Thoracic aorta (tissue), 2 donors: ENCODE data around the gene SAXO1. TPM values are rescaled to one million over a fixed set of nuclear protein-coding genes. Genes with fewer than 3 reads are reported as not detected.
A peak's percentile ranks its signal among the peaks of the same experiment; 100 is the strongest.

Experiments
- ATAC-seq: fragments of 150-250 bp; one replicate; pipeline ENCODE4 v1.8.0; 2017; ENCODE audit warnings: low read depth; ENCODE audit not compliant: insufficient number of reproducible peaks, low FRiP score
- DNase-seq: peaks from one replicate; pipeline ENCODE4 v3.0.0-alpha.2; 2020; ENCODE audit warnings: low spot score
- H3K27ac ChIP-seq, 2 donors: fragments of 200-600 bp; sonication (generic); 1 replicate in 1 of 2; 2 replicates in 1 of 2; pipeline ENCODE4 v1.5.1; 2016; ENCODE audit warnings: mild to moderate bottlenecking in 2 of 2, moderate library complexity in 2 of 2
- H3K27me3 ChIP-seq: fragments of 200-600 bp; sonication (generic); replicated peaks from 2 replicates; pipeline ENCODE4 v1.6.0; 2016; ENCODE audit warnings: mild to moderate bottlenecking; ENCODE audit not compliant: insufficient read depth
- H3K36me3 ChIP-seq: fragments of 200-600 bp; sonication (generic); one replicate; pipeline ENCODE4 v1.5.1; 2016
- H3K4me1 ChIP-seq, 2 donors: fragments of 200-600 bp; sonication (generic); 1 replicate in 1 of 2; 2 replicates in 1 of 2; pipeline versions ENCODE4 v1.5.1 to v1.6.0; 2016; ENCODE audit warnings: low read depth in 2 of 2, mild to moderate bottlenecking in 1 of 2; ENCODE audit not compliant: control insufficient read depth in 1 of 2
- H3K4me3 ChIP-seq: fragments of 200-600 bp; sonication (generic); 2 replicates; pipeline ENCODE4 v1.5.1; 2016; ENCODE audit warnings: mild to moderate bottlenecking
- H3K9me3 ChIP-seq: fragments of 200-600 bp; sonication (generic); 2 replicates; pipeline ENCODE4 v1.5.1; 2016
- CTCF ChIP-seq: fragments of 200-600 bp; sonication (generic); IDR thresholded peaks from one replicate; pipeline ENCODE4 v1.5.1; 2019; ENCODE audit warnings: antibody characterized with exemption
- total RNA-seq, 2 donors: library from RNA; depleted of rRNA; stranded (reverse); fragments of >200 nt; gene quantifications; one replicate each; pipeline versions ENCODE4 v1.1.0 to v1.2.3, GENCODE V29; 2016

SAXO1 gene
- total RNA-seq, 2 donors from 2014 or later = 0.27 to 1.8 TPM

GRCh38 chr9:18981476-18982261 lies 51.3 kb downstream of the SAXO1 start:
- H3K4me1 ChIP-seq = peaks cover 4 to 36% of the 10 kb centered on the region in 2 donors
- no peak overlapping the region for H3K27ac ChIP-seq
- no peak overlapping the region for H3K4me3 ChIP-seq
- no peaks in the 10 kb centered on the region for H3K36me3 ChIP-seq
- H3K9me3 ChIP-seq = no peaks in the 10 kb centered on the region
- no peaks in the 10 kb centered on the region for H3K27me3 ChIP-seq
- no peak for TF ChIP-seq CTCF
- DNase-seq = no peak
- ATAC-seq = no peak

- peaks cover 4 to 32% of the 10 kb centered on the region in 2 donors for H3K4me1 ChIP-seq
- H3K4me3 ChIP-seq = no peak overlapping the region
- H3K36me3 ChIP-seq = no peaks in the 10 kb centered on the region
- H3K9me3 ChIP-seq = no peaks in the 10 kb centered on the region
- no peak for DNase-seq
- peak; percentile 19 for ATAC-seq
- H3K27ac ChIP-seq = peak overlapping the region; percentile 46 to 62
- no peaks in the 10 kb centered on the region for H3K27me3 ChIP-seq
- no peak for TF ChIP-seq CTCF
These were observed 52.8 kb downstream of the SAXO1 start for GRCh38 chr9:18980189-18980588.

GRCh38 chr9:18979367-18979766 lies 53.6 kb downstream of the SAXO1 start:
- no peaks in the 10 kb centered on the region for H3K9me3 ChIP-seq
- no peaks in the 10 kb centered on the region for H3K36me3 ChIP-seq
- TF ChIP-seq CTCF = no peak
- peak overlapping the region; percentile 46 to 62 for H3K27ac ChIP-seq
- H3K4me1 ChIP-seq = peaks cover 4 to 32% of the 10 kb centered on the region in 2 donors
- no peaks in the 10 kb centered on the region for H3K27me3 ChIP-seq
- no peak for DNase-seq
- no peak for ATAC-seq
- H3K4me3 ChIP-seq = no peak overlapping the region

- DNase-seq (no peak), ATAC-seq (no peak)
- H3K4me3 ChIP-seq = no peak overlapping the region
- peaks cover 4 to 32% of the 10 kb centered on the region in 2 donors for H3K4me1 ChIP-seq
- no peak overlapping the region for H3K27ac ChIP-seq
- H3K36me3 ChIP-seq = no peaks in the 10 kb centered on the region
- no peaks in the 10 kb centered on the region for H3K27me3 ChIP-seq
- no peaks in the 10 kb centered on the region for H3K9me3 ChIP-seq
- no peak for TF ChIP-seq CTCF
These were observed 54.8 kb downstream of the SAXO1 start for GRCh38 chr9:18978188-18978587.

- H3K27me3 ChIP-seq = no peaks in the 10 kb centered on the region
- H3K9me3 ChIP-seq = no peaks in the 10 kb centered on the region
- no peaks in the 10 kb centered on the region for H3K36me3 ChIP-seq
- peaks cover 4 to 32% of the 10 kb centered on the region in 2 donors for H3K4me1 ChIP-seq
- no peak for TF ChIP-seq CTCF
- no peak for DNase-seq
- no peak for ATAC-seq
- no peak overlapping the region for H3K27ac ChIP-seq
- peak overlapping the region; percentile 51 for H3K4me3 ChIP-seq
These were observed 56.1 kb downstream of the SAXO1 start for GRCh38 chr9:18976709-18977531.
